CD14-positive monocyte (primary cell): ENCODE data around the gene SLC25A33. TPM values are rescaled to one million over a fixed set of nuclear protein-coding genes. Genes with fewer than 3 reads are reported as not detected.

ENCODE experiments used
- DNase-seq, 3 donors: peaks; one replicate each; pipeline ENCODE4 v3.0.0-alpha.2; 2011 to 2022
- H2AFZ ChIP-seq: 2 replicates; pipeline ENCODE4 v1.6.0; 2012; ENCODE audit warnings: mild to moderate bottlenecking, low read depth, low read length, inconsistent platforms; ENCODE audit not compliant: insufficient read depth, poor library complexity, severe bottlenecking
- H3K27ac ChIP-seq, 2 donors: 1 replicate in 1 of 2; 2 replicates in 1 of 2; pipeline ENCODE4 v1.5.1; 2012 to 2013; ENCODE audit warnings: low read length in 2 of 2, control low read depth in 1 of 2, inconsistent platforms in 1 of 2, low read depth in 1 of 2, mild to moderate bottlenecking in 1 of 2
- H3K27me3 ChIP-seq, 2 donors: one replicate each; pipeline versions ENCODE4 v1.6.0 to v1.6.1; 2011 to 2013; ENCODE audit warnings: low read length in 2 of 2; ENCODE audit not compliant: control insufficient read depth in 2 of 2, insufficient read depth in 2 of 2
- H3K36me3 ChIP-seq, 2 donors: replicated peaks in 1 of 2; 1 replicate in 1 of 2; 2 replicates in 1 of 2; pipeline versions ENCODE4 v1.5.1 to v1.6.1; 2012 to 2013; ENCODE audit warnings: low read length in 2 of 2, control low read depth in 1 of 2, inconsistent platforms in 1 of 2, mild to moderate bottlenecking in 1 of 2; ENCODE audit not compliant: insufficient read depth in 2 of 2, control insufficient read depth in 1 of 2
- H3K4me1 ChIP-seq, 2 donors: 1 replicate in 1 of 2; 2 replicates in 1 of 2; pipeline versions ENCODE4 v1.5.1 to v1.6.1; 2012 to 2013; ENCODE audit warnings: low read length in 2 of 2, control low read depth in 1 of 2, inconsistent platforms in 1 of 2, mild to moderate bottlenecking in 1 of 2, moderate library complexity in 1 of 2; ENCODE audit not compliant: insufficient read depth in 2 of 2, control insufficient read depth in 1 of 2
- H3K4me2 ChIP-seq: replicated peaks from 2 replicates; pipeline ENCODE3; 2012; ENCODE audit warnings: low read length, moderate library complexity, mild to moderate bottlenecking; ENCODE audit not compliant: poor library complexity, severe bottlenecking; ENCODE audit errors: extremely low read depth
- H3K4me3 ChIP-seq, 3 experiments: fragments of 200-600 bp in 1 of 3; sonication (generic) in 1 of 3; replicated peaks in 1 of 3; 1 replicate in 2 of 3; 2 replicates in 1 of 3; pipeline ENCODE4 v1.5.1; 2011 to 2013; ENCODE audit warnings: low read length in 3 of 3, mild to moderate bottlenecking in 3 of 3, control low read depth in 2 of 3, low read depth in 2 of 3, inconsistent platforms in 1 of 3, moderate library complexity in 1 of 3
- H3K79me2 ChIP-seq: 2 replicates; pipeline ENCODE4 v1.6.0; 2012; ENCODE audit warnings: mild to moderate bottlenecking, control low read depth, inconsistent platforms, low read length, moderate library complexity; ENCODE audit not compliant: insufficient read depth
- H3K9ac ChIP-seq: 2 replicates; pipeline ENCODE4 v1.6.0; 2017; ENCODE audit warnings: low read length, mild to moderate bottlenecking; ENCODE audit not compliant: insufficient read depth, poor library complexity, severe bottlenecking
- H3K9me3 ChIP-seq, 2 donors: replicated peaks in 1 of 2; 1 replicate in 1 of 2; 2 replicates in 1 of 2; pipeline versions ENCODE4 v1.5.1 to v1.6.1; 2012 to 2013; ENCODE audit warnings: low read length in 2 of 2, control low read depth in 1 of 2; ENCODE audit not compliant: control insufficient read depth in 1 of 2, insufficient read depth in 1 of 2
- H4K20me1 ChIP-seq: 2 replicates; pipeline ENCODE4 v1.6.0; 2012; ENCODE audit warnings: mild to moderate bottlenecking, low read length, control low read depth, moderate library complexity; ENCODE audit not compliant: insufficient read depth
- H3K27ac Mint-ChIP-seq, 7 donors: one replicate each; pipeline ENCODE4 v1.8.0; 2020; ENCODE audit warnings: mild to moderate bottlenecking in 7 of 7, mixed read lengths in 7 of 7, moderate library complexity in 6 of 7, inconsistent platforms in 2 of 7
- H3K27me3 Mint-ChIP-seq, 3 donors: one replicate each; pipeline ENCODE4 v1.8.0; 2021 to 2022; ENCODE audit warnings: low read depth in 3 of 3, mild to moderate bottlenecking in 3 of 3, mixed read lengths in 3 of 3, moderate library complexity in 3 of 3, inconsistent platforms in 1 of 3
- H3K36me3 Mint-ChIP-seq, 2 donors: one replicate each; pipeline ENCODE4 v1.8.0; 2020; ENCODE audit warnings: mixed read lengths in 2 of 2, inconsistent platforms in 1 of 2, mild to moderate bottlenecking in 1 of 2
- H3K4me1 Mint-ChIP-seq: one replicate; pipeline ENCODE4 v1.8.0; 2020; ENCODE audit warnings: mild to moderate bottlenecking, mixed read lengths
- H3K4me3 Mint-ChIP-seq, 2 donors: one replicate each; pipeline ENCODE4 v1.8.0; 2020; ENCODE audit warnings: mild to moderate bottlenecking in 2 of 2, mixed read lengths in 2 of 2, moderate library complexity in 1 of 2
- H3K9me3 Mint-ChIP-seq, 7 donors: one replicate each; pipeline ENCODE4 v1.8.0; 2020 to 2022; ENCODE audit warnings: mixed read lengths in 7 of 7, mild to moderate bottlenecking in 6 of 7, moderate library complexity in 6 of 7, inconsistent platforms in 2 of 7
- CTCF ChIP-seq: fragments of 200-600 bp; IDR thresholded peaks from one replicate; pipeline ENCODE4 v1.8.0; 2022; ENCODE audit warnings: antibody characterized with exemption, mild to moderate bottlenecking
- WGBS: methylation state at CpG from one replicate; pipeline ENCODE4 v1.1.5; 2013; ENCODE audit warnings: missing lambda C conversion rate; ENCODE audit not compliant: insufficient coverage; 5-methylcytosine and 5-hydroxymethylcytosine counted together
- intact Hi-C, 2 donors: fragments of 100-400 bp; cut with micrococcal nuclease; formaldehyde crosslinking; loops; one replicate each; pipeline versions ENCODE4 v1.15.0 to v1.15.1; 2023
- polyA plus RNA-seq, 3 donors: library from polyadenylated mRNA; depleted of rRNA in 1 of 3; unstranded in 2 of 3; stranded (reverse) in 1 of 3; fragments of 300-500 nt in 2 of 3; fragments of >200 nt in 1 of 3; fragmentation: Illumina TruSeq in 2 of 3; gene quantifications; 1 replicate in 2 of 3; 2 replicates in 1 of 3; pipeline ENCODE4 v1.2.3, GENCODE V29; 2012 to 2021

SLC25A33 gene
- polyA plus RNA-seq, 3 donors = 2.3 to 6.4 (median 4.4) TPM

- intact Hi-C loops = no loop called here
- H3K4me3 Mint-ChIP-seq = no peak overlapping the region
- H3K27ac Mint-ChIP-seq = no peak overlapping the region
Measured at GRCh38 chr1:9598316-9598700, 59.0 kb downstream of the SLC25A33 start.

GRCh38 chr1:9599741-9600140, 60.5 kb downstream of the SLC25A33 start:
- Histone ChIP-seq H3K79me2 (peaks cover 5% of the 10 kb centered on the region), H3K9ac (no peak overlapping the region), H2AFZ (no peak overlapping the region), H3K4me3 (no peak overlapping the region), H3K9me3 (no peaks in the 10 kb centered on the region), H3K4me1 (no peaks in the 10 kb centered on the region), H3K27ac (no peak overlapping the region), H3K36me3 (peaks cover 37 to 61% of the 10 kb centered on the region in 2 donors), H3K27me3 (no peaks in the 10 kb centered on the region), H3K4me2 (no peak overlapping the region), H4K20me1 (no peaks in the 10 kb centered on the region)
- DNase-seq = no peak
- Mint-ChIP-seq H3K9me3 (no peaks in the 10 kb centered on the region), H3K27ac (no peak overlapping the region), H3K4me3 (no peak overlapping the region), H3K36me3 (peaks cover 30 to 69% of the 10 kb centered on the region in 2 donors), H3K4me1 (no peaks in the 10 kb centered on the region), H3K27me3 (peaks cover 0 to 2% (median 0%) of the 10 kb centered on the region in 3 donors)
- 100% methylated on average over 3 of the region's 10 CpGs for WGBS
- intact Hi-C loops = no loop called here
- no peak for TF ChIP-seq CTCF

More at GRCh38 chr1:9598316-9598700, 59.0 kb downstream of the SLC25A33 start:
- Histone ChIP-seq H3K27me3 (no peaks in the 10 kb centered on the region), H4K20me1 (peaks cover 6% of the 10 kb centered on the region), H3K4me1 (peaks cover 7 to 9% of the 10 kb centered on the region in 2 donors), H3K79me2 (peaks cover 19% of the 10 kb centered on the region), H2AFZ (no peak overlapping the region), H3K27ac (no peak overlapping the region), H3K9me3 (no peaks in the 10 kb centered on the region), H3K9ac (no peak overlapping the region), H3K36me3 (peaks cover 35 to 47% of the 10 kb centered on the region in 2 donors), H3K4me2 (no peak overlapping the region), H3K4me3 (no peak overlapping the region)
- no peak for DNase-seq
- 95% methylated on average over 16 of the region's 18 CpGs for WGBS
- Mint-ChIP-seq H3K27me3 (peaks cover 0 to 2% (median 0%) of the 10 kb centered on the region in 3 donors), H3K36me3 (peaks cover 28 to 62% of the 10 kb centered on the region in 2 donors), H3K9me3 (no peaks in the 10 kb centered on the region), H3K4me1 (peaks cover 5% of the 10 kb centered on the region)
- no peak for TF ChIP-seq CTCF
